Measurements from ENCODE around the gene LIME1.
A peak's percentile ranks its signal among the peaks of the same experiment; 100 is the strongest.

The LIME1 gene

DNA sequence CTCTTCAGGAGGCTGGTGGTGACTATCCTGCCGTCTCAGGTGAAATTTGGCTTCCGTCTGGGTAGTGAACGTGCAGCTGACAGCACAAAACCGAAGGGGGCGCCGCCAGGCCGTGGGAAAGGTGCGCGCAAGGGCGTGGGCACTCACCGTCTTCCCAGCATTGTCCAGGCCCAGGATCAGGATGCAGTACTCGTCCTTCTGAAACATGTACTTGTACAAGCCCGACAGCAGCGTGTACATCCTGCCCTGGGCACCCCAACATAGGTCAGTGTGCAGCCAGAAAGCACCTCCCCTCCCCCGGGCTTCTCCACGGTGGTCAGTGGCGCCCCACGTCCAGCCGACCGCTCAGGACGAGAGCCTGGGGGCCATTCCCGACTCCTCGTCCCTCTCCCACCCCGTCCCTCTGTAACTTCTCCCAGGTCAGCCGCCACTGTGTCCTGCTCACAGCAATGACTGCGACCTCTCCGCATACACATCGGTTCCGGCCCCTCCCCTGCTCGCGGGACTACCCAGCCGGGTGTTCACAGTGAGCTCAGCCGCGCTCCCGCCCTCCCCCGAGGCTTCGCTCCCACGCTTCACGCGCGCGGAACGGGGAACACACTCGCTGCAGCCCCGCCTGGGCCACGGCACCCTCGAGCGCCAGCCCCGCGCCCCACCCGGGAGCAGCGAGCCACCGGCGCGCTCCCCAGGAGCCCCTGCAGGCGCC is 29.5 kb upstream of the LIME1 start:
- DNase-seq (ENCODE audit: low read depth) = peak; percentile 77
- peak overlapping the region; percentile 74 for H3K4me3 ChIP-seq (ENCODE audit: low read length)
- TF ChIP-seq, protein P1, sequence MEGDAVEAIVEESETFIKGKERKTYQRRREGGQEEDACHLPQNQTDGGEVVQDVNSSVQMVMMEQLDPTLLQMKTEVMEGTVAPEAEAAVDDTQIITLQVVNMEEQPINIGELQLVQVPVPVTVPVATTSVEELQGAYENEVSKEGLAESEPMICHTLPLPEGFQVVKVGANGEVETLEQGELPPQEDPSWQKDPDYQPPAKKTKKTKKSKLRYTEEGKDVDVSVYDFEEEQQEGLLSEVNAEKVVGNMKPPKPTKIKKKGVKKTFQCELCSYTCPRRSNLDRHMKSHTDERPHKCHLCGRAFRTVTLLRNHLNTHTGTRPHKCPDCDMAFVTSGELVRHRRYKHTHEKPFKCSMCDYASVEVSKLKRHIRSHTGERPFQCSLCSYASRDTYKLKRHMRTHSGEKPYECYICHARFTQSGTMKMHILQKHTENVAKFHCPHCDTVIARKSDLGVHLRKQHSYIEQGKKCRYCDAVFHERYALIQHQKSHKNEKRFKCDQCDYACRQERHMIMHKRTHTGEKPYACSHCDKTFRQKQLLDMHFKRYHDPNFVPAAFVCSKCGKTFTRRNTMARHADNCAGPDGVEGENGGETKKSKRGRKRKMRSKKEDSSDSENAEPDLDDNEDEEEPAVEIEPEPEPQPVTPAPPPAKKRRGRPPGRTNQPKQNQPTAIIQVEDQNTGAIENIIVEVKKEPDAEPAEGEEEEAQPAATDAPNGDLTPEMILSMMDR (IDR thresholded peaks at IDR 0.05; ENCODE audit: insufficient read depth, low read depth, low read length, missing control alignments) = peak; percentile 60

DNA sequence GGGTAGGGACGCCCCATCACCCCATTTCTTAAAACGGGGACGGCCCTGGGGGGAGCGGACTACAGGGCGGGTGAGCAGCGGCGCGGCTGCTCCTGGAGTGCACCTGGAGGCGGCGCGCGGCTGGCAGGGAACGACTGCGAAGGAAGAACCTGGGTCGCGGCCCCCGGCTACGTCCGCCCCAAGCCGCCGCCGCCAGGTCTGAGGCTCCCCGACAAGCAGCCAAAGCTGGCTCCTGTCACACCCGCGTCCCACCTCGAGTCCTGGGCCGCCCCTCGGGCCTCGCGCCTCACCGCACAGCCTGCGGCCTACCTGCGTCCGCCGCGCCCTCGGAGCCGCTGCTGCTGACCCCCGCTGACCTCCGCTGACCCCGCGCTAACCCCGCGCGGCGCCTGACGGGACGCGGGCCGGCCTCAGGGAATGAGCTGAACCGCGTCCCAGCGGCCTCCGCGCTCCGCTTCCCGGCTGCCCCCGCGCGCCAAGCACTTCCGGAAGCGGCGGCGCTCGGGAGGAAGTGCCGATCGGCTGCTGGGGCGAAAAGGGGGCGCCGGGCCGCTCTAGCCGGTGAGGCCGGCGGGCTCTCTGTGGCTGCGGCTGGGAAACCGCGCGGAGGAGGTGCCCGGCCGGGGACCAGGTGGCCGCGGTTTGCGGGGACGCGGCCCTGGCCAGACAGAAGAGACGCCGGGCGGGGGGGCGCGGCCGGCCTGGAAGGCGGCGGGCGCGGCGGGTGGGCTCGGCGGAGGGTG is 28.7 kb upstream of the LIME1 start, which contains the start of the genes ARFRP1 and ZGPAT:
ARFRP1 (minus strand) TSS at position 419 of the 743 bp plus-strand sequence. CDS start 885 bp downstream, outside the sequence.
ZGPAT (plus strand) TSS at position 482 of the 743 bp plus-strand sequence. CDS start 542 bp downstream, outside the sequence.
- H3K4me3 ChIP-seq (ENCODE audit: low read length) = peak within 1 kb of the TSS; percentile 74
- TF ChIP-seq, protein P1 (IDR thresholded peaks at IDR 0.05; ENCODE audit: insufficient read depth, low read depth, low read length, missing control alignments) = no peak
- DNase-seq (ENCODE audit: low read depth) = peak; percentile 88

DNA sequence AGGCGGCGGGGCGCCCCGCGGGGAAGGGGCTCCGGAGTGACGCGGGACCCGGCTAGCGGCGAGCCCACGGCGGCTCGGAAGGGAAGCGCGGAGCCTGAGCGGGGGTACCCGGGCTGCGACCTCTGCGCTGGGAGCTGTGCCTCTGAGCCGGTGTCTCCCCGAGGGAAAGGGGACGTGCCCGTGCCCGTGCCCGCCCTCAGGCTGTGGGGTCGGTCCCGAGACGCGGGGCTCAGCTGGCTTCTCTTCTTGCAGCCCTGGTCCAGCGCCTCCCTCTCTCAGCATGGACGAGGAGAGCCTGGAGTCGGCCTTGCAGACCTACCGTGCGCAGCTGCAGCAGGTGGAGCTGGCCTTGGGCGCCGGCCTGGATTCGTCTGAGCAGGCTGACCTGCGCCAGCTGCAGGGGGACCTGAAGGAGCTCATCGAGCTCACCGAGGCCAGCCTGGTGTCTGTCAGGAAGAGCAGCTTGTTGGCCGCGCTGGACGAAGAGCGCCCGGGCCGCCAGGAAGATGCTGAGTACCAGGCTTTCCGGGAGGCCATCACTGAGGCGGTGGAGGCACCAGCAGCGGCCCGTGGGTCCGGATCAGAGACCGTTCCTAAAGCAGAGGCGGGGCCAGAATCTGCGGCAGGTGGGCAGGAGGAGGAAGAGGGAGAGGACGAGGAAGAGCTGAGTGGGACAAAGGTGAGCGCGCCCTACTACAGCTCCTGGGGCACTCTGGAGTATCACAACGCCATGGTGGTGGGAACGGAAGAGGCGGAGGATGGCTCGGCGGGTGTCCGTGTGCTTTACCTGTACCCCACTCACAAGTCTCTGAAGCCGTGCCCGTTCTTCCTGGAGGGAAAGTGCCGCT is 27.9 kb upstream of the LIME1 start:
- H3K4me3 ChIP-seq (ENCODE audit: low read length) = peak overlapping the region; percentile 74
- peak; percentile 35 for DNase-seq (ENCODE audit: low read depth)
- TF ChIP-seq, protein P1 (IDR thresholded peaks at IDR 0.05; ENCODE audit: insufficient read depth, low read depth, low read length, missing control alignments) = no peak

DNA sequence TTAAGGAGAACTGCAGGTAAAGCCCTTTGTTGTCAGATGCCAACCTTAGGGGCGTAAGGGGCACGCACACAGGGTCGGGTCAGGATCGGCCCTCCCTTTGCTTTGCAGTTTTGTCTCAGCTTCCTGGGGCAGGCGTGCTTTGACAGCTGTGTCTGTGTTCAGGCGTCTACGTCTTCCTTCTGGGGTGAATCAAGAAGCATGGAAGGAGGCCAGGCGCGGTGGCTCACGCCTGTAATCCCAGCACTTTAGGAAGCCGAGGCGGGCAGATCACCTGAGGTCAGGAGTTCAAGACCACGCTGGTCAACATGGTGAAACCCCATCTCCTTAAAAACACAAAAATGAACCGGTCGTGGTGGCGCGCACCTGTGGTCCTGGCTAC is 27.3 kb upstream of the LIME1 start:
- no peak for DNase-seq (ENCODE audit: low read depth)
- TF ChIP-seq, protein P1 (IDR thresholded peaks at IDR 0.05; ENCODE audit: insufficient read depth, low read depth, low read length, missing control alignments) = no peak
- H3K4me3 ChIP-seq (ENCODE audit: low read length) = peak overlapping the region; percentile 74

DNA sequence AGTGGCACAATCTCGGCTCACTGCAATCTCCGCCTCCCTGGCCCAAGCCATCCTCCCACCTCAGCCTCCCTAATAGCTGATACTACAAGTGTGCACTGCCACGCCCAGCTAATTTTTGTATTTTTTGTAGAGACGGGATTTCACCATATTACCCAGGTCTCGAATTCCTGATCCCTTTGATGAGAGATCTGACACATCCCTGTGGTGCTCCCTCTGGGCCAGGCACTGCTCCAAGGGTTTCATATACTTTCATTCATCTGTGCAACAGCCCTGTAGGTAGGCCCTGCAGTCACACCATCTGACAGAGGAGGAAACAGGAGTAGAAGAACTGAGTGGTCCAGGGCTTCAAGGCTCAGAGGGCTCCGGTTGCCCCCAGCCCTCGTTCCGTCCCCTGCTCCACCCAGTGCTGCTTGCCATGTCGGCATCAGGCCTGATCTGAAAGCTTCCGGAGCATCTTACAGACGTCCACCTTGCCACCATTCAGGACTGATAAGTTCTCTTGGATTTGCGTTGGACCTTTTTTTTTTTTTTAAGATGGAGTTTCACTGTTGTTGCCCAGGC is 25.3 kb upstream of the LIME1 start:
- DNase-seq (ENCODE audit: low read depth) = no peak
- H3K4me3 ChIP-seq (ENCODE audit: low read length) = no peak overlapping the region
- TF ChIP-seq, protein P1 (IDR thresholded peaks at IDR 0.05; ENCODE audit: insufficient read depth, low read depth, low read length, missing control alignments) = no peak

DNA sequence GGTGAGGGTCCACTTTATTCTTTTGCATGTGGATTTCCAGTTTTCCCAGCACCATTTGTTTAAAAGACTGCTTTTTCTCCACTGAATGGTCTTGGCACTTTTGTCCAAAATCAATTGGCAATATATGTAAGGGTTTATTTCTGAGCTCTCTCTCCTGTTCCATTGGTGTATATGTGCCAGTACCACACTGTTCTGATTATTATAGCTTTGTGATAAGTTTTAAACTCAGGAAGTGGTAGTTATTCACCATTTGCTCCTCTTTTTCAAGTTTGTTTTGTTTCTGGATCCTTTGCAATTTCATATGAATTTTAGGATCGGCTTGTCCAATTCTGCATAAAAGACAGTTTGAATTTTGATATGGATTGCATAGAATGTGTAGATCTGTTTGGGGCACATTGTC is 24.3 kb upstream of the LIME1 start:
- no peak overlapping the region for H3K4me3 ChIP-seq (ENCODE audit: low read length)
- TF ChIP-seq, protein P1 (IDR thresholded peaks at IDR 0.05; ENCODE audit: insufficient read depth, low read depth, low read length, missing control alignments) = no peak
- DNase-seq (ENCODE audit: low read depth) = no peak

Data from epithelial cell of esophagus (primary cell).